Omental fat pad (tissue), 4 donors: Measurements from ENCODE around the gene ATF6. TPM values are rescaled to one million over a fixed set of nuclear protein-coding genes. Genes with fewer than 3 reads are reported as not detected.

Source experiments
- ATAC-seq: fragments of 150-250 bp; one replicate; pipeline ENCODE4 v1.9.1; 2016; ENCODE audit warnings: mild to moderate bottlenecking, moderate library complexity; ENCODE audit not compliant: low FRiP score
- DNase-seq: peaks from one replicate; pipeline ENCODE4 v3.0.0-alpha.2; 2019; ENCODE audit warnings: low spot score
- total RNA-seq, 4 donors: library from RNA; depleted of rRNA; stranded (reverse); fragments of >200 nt; gene quantifications; one replicate each; pipeline ENCODE4 v1.1.0, GENCODE V29; 2016
- TF ChIP-seq, protein P1 (sequence below), 3 donors: fragments of 450-650 bp; IDR thresholded peaks; one replicate each; pipeline ENCODE4 v1.5.1; 2016 to 2017; ENCODE audit warnings: antibody characterized with exemption in 3 of 3, mild to moderate bottlenecking in 3 of 3, moderate library complexity in 2 of 3

The ATF6 gene
- total RNA-seq, 4 donors from 2014 or later, result 30.9 to 38.0 (median 36.1) TPM

DNA sequence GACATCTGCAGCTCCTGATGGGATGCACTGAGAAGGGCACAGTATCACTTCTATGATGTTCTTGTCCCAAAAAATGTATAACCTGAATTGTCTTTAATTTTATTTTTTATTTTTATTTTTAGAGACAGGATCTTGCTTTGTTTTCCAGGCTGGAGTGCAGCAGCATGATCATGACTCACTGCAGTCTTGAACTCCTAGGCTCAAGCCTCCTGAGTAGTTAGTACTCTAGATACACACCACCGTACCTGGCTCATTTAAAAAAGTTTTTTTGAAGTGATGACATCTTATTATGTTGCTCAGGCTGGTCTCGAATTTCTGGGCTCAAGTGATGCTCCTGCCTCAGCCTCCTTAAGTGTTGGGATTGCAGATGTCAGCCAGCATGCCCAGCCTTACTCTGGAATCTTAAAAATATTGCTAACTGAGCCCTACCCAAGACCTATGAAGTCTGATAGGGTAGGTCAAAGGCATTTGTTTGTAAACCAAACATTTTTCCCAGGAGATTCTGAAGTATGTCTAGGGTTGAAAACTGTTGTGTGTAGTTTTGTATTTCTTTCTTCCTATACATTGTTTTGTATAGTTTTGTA lies 68.9 kb downstream of the ATF6 start:
- DNase-seq (no peak), ATAC-seq (no peak)
- TF ChIP-seq, protein P1, sequence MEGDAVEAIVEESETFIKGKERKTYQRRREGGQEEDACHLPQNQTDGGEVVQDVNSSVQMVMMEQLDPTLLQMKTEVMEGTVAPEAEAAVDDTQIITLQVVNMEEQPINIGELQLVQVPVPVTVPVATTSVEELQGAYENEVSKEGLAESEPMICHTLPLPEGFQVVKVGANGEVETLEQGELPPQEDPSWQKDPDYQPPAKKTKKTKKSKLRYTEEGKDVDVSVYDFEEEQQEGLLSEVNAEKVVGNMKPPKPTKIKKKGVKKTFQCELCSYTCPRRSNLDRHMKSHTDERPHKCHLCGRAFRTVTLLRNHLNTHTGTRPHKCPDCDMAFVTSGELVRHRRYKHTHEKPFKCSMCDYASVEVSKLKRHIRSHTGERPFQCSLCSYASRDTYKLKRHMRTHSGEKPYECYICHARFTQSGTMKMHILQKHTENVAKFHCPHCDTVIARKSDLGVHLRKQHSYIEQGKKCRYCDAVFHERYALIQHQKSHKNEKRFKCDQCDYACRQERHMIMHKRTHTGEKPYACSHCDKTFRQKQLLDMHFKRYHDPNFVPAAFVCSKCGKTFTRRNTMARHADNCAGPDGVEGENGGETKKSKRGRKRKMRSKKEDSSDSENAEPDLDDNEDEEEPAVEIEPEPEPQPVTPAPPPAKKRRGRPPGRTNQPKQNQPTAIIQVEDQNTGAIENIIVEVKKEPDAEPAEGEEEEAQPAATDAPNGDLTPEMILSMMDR (IDR thresholded peaks at IDR 0.05), result no peak

DNA sequence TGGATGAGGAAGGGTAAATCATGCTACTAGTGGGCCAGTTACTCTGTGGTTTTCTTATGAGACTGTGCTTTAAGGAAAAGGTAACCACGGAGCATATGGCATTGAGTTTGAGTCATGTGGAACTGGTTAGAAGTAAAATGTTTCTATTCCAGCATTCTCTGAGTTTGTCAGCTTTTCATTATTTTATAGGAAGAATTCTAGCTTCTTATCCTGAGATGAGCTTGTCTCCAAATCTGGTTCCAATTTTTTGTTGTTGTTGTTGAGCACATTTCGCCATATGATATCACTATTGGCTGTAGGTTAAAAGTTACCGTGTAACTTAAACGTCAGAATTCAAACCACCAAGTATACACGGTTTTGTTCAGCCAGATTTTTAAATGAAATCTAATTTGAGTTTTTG lies 69.9 kb downstream of the ATF6 start:
- TF ChIP-seq, protein P1 (IDR thresholded peaks at IDR 0.05), result no peak
- ATAC-seq, result no peak

DNA sequence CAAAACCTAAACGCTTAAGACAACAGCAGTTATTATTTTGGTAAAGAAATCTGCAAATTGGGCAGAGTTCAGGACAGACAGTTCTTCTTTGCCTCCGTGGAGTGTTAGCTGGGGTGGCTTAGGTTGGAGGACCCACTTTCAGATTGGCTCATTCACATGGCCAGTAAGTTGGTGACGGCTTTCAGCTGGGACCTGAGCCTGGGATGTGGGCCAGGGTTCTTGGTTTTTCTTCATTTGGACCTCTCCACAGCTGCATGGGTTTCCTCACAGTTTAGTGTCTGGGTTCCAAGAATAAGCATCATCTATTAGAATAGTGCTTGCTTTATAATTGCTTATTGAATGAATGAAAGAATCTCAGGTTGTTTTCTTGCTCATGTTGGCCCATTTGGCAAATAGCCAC lies 72.2 kb downstream of the ATF6 start:
- TF ChIP-seq, protein P1 (IDR thresholded peaks at IDR 0.05), result no peak
- no peak for ATAC-seq
- no peak for DNase-seq

More for the DNA sequence above, 69.9 kb downstream of the ATF6 start:
- DNase-seq, result no peak

DNA sequence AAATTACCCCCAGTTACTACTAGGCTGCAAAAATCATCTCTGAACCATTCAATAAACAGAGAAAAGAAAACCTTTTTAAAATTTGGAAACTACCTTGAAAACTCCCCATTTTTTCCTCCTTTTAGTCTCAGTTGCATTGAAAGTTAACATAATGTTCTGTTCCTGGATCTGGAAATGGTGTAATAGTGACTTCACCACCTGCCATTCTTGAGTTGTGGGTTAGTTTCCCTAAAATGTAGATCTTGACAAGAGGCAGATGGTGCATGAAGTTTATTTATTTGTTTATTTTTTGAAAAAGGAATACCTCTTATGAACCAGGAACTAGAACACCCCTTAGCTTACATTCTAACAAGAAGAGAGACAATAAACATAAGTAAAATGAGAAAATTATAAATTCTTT lies 72.8 kb downstream of the ATF6 start:
- ATAC-seq (no peak), DNase-seq (no peak)
- TF ChIP-seq, protein P1 (IDR thresholded peaks at IDR 0.05), result no peak

DNA sequence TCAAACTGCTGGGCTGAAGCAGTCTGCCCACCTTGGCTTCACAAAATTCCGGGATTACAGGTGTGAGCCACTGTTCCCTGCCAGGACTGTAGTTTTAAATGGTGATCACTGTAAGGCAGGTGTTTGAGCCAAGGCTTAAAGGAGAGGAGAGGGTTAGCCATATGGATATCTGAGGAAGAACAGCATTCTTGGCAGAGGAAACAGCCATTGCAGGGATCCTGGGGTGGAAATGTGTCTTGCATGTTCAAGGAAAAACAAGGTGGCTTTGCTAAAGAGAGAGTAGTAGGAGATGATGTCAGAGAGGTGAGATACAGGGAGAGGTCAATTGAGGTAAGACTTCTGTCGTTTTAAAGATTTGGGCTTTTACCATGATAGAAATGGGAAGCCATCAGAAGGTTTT lies 73.5 kb downstream of the ATF6 start:
- no peak for ATAC-seq
- TF ChIP-seq, protein P1 (IDR thresholded peaks at IDR 0.05), result no peak

DNA sequence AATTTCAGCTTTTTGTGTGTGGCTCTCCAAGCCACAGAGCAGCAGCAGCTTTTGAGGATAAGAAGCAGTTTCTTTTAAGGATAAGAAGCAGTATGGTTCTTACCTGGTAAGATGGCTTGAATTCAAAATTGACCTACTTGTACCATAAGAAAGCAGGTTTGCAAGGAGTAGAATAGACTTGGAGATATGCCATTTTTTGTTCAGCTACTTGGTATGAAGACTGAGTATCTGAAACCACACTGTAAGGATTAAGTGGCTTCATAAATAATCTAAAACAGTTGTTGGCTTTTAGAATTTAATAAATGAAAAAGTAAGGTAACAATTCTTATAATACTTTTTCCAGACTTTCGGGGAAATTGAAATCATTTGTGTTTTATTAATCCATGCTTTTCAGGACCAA lies 74.2 kb downstream of the ATF6 start:
- ATAC-seq (no peak), DNase-seq (no peak)
- TF ChIP-seq, protein P1 (IDR thresholded peaks at IDR 0.05), result no peak

More for the DNA sequence above, 73.5 kb downstream of the ATF6 start:
- no peak for DNase-seq

DNA sequence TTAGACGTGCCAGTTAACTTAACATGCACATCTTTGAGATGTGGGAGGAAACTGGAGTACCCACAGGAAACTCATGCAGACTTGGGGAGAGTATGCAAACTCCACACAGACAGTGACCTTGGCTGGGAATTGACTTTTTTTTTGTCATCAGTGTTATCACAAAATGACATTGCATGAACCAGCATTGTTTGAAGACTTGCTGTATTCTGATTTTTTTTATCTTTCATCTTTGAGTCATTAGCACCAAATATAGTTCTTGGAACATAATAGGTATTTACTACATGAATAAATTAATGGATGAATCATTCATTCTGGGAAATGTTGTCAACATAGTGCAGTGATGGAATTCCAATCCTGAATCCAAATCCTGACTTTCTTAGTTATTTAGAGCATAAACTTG lies 77.0 kb downstream of the ATF6 start:
- ATAC-seq (no peak), DNase-seq (no peak)
- TF ChIP-seq, protein P1 (IDR thresholded peaks at IDR 0.05), result no peak
